Neural cell (in vitro differentiated cells): ENCODE results near the gene BRAF. TPM values are rescaled to one million over a fixed set of nuclear protein-coding genes. Genes with fewer than 3 reads are reported as not detected.

Experiments used
- H2AFZ ChIP-seq: fragments of 200-600, 300-800 bp; sonication (generic), shearing (Covaris generic); 2 replicates; pipeline ENCODE4 v1.6.0; 2014; ENCODE audit warnings: low read depth, mild to moderate bottlenecking, antibody characterized with exemption, low read length, moderate library complexity
- H3F3A ChIP-seq: fragments of 200-600 bp; shearing (Covaris generic); 2 replicates; pipeline ENCODE4 v1.6.1; 2016; ENCODE audit warnings: mild to moderate bottlenecking, moderate library complexity, mixed read lengths, antibody characterized with exemption, low read length; ENCODE audit not compliant: insufficient read depth, poor library complexity, severe bottlenecking
- H3K27ac ChIP-seq: fragments of 200-600, 300-800 bp; sonication (generic), shearing (Covaris generic); 2 replicates; pipeline ENCODE4 v1.5.1; 2014; ENCODE audit warnings: mild to moderate bottlenecking, low read length, moderate library complexity
- H3K27me3 ChIP-seq: fragments of 300-800, 200-600 bp; sonication (generic), shearing (Covaris generic); 2 replicates; pipeline ENCODE4 v1.6.0; 2014; ENCODE audit warnings: mild to moderate bottlenecking, low read depth, low read length, moderate library complexity; ENCODE audit not compliant: insufficient read depth
- H3K36me3 ChIP-seq: fragments of 300-800, 200-600 bp; sonication (generic), shearing (Covaris generic); 2 replicates; pipeline ENCODE4 v1.5.1; 2014; ENCODE audit warnings: mild to moderate bottlenecking, antibody characterized with exemption, low read length, moderate library complexity; ENCODE audit not compliant: insufficient read depth
- H3K4me2 ChIP-seq: fragments of 300-800, 200-600 bp; sonication (generic), shearing (Covaris generic); 2 replicates; pipeline ENCODE4 v1.6.0; 2014; ENCODE audit warnings: mild to moderate bottlenecking, low read length
- H3K4me3 ChIP-seq: fragments of 300-800, 200-600 bp; sonication (generic), shearing (Covaris generic); 2 replicates; pipeline ENCODE4 v1.5.1; 2014; ENCODE audit warnings: mild to moderate bottlenecking, low read length, moderate library complexity
- H3K79me2 ChIP-seq: fragments of 200-600 bp; shearing (Covaris generic); replicated peaks from 2 replicates; pipeline ENCODE4 v1.6.0; 2014; ENCODE audit warnings: mild to moderate bottlenecking, low read length, moderate library complexity; ENCODE audit not compliant: insufficient read depth
- H3K9ac ChIP-seq: fragments of 300-800, 200-600 bp; sonication (generic), shearing (Covaris generic); 2 replicates; pipeline ENCODE4 v1.6.1; 2016; ENCODE audit warnings: mild to moderate bottlenecking, low read length, mixed read lengths
- H3K9me2 ChIP-seq: fragments of 200-600 bp; shearing (Covaris generic); 2 replicates; pipeline ENCODE4 v1.6.1; 2016; ENCODE audit warnings: mild to moderate bottlenecking, low read length, mixed read lengths; ENCODE audit not compliant: insufficient read depth
- H3K9me3 ChIP-seq: fragments of 200-600, 300-800 bp; sonication (generic), shearing (Covaris generic); 2 replicates; pipeline ENCODE4 v1.6.1; 2016; ENCODE audit warnings: mild to moderate bottlenecking, mixed run types, low read length, moderate library complexity, mixed read lengths
- H4K20me1 ChIP-seq: fragments of 200-600 bp; shearing (Covaris generic); 2 replicates; pipeline ENCODE4 v1.6.1; 2016; ENCODE audit warnings: mild to moderate bottlenecking, mixed run types; ENCODE audit not compliant: insufficient read depth
- EP300 ChIP-seq: fragments of 450-650 bp; conservative IDR thresholded peaks from 2 replicates; pipeline ENCODE4 v1.6.1; 2014; ENCODE audit warnings: antibody characterized with exemption, mild to moderate bottlenecking, moderate library complexity; ENCODE audit not compliant: poor library complexity, severe bottlenecking
- EZH2 ChIP-seq: fragments of 200-600, 300-800 bp; shearing (Covaris generic), sonication (generic); IDR thresholded peaks from 2 replicates; pipeline ENCODE4 v1.6.1; 2014; ENCODE audit warnings: antibody characterized with exemption, low read length, borderline replicate concordance, mild to moderate bottlenecking; ENCODE audit not compliant: insufficient read depth, poor library complexity, severe bottlenecking
- MXI1 ChIP-seq: fragments of 450-650 bp; conservative IDR thresholded peaks from 2 replicates; pipeline ENCODE4 v1.6.1; 2014; ENCODE audit warnings: antibody characterized with exemption, mild to moderate bottlenecking; ENCODE audit not compliant: poor library complexity, severe bottlenecking
- POLR2AphosphoS5 ChIP-seq: IDR thresholded peaks from 2 replicates; pipeline ENCODE4 v1.6.1; 2012
- RAD21 ChIP-seq: fragments of 450-650 bp; conservative IDR thresholded peaks from 2 replicates; pipeline ENCODE4 v1.6.1; 2014; ENCODE audit warnings: antibody characterized with exemption, mild to moderate bottlenecking, moderate library complexity
- SMC3 ChIP-seq: fragments of 450-650 bp; conservative IDR thresholded peaks from 2 replicates; pipeline ENCODE4 v1.6.1; 2014; ENCODE audit warnings: antibody characterized with exemption, mild to moderate bottlenecking, moderate library complexity; ENCODE audit not compliant: poor library complexity
- TAF1 ChIP-seq: IDR thresholded peaks from 2 replicates; pipeline ENCODE4 v1.6.1; 2012; ENCODE audit warnings: low read depth
- polyA plus RNA-seq: library from polyadenylated mRNA; depleted of rRNA; stranded (reverse); fragments of >200 nt; gene quantifications from 2 replicates; pipeline ENCODE4 v1.2.3, GENCODE V29; 2014
- TF ChIP-seq, protein P1 (sequence below): fragments of 450-650 bp; IDR thresholded peaks from 2 replicates; pipeline ENCODE4 v1.5.1; 2014; ENCODE audit warnings: antibody characterized with exemption, mild to moderate bottlenecking, moderate library complexity; ENCODE audit not compliant: poor library complexity, severe bottlenecking
- TF ChIP-seq, protein P2 (sequence below): IDR thresholded peaks from 2 replicates; pipeline ENCODE4 v1.6.1; 2012; ENCODE audit warnings: borderline replicate concordance

The BRAF gene
- polyA plus RNA-seq, 1 donor from 2014 or later = 31.7 TPM

DNA sequence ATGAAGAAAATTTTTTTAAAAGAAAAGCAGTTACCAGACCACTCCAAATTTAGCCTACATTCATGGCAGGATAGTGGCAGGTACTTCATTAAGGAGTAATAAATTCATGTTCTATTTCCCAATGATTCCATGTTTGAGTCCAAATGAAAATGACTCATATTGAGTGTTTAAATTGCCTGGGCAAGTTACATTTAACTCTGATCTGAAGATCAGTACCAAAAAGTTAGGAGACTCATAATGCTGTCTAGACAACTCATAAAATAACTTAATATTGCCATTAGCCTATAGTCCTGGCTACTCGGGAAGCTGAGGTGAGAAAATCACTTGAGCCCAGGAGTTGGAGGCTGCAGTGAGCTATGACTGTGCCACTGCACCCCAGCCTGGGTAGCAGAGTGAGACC is 13.0 kb downstream of the BRAF start:
- TF ChIP-seq RAD21 (no peak), SMC3 (no peak), MXI1 (no peak), EZH2 (no peak), TAF1 (no peak), EP300 (no peak), POLR2AphosphoS5 (no peak)
- TF ChIP-seq, protein P1, sequence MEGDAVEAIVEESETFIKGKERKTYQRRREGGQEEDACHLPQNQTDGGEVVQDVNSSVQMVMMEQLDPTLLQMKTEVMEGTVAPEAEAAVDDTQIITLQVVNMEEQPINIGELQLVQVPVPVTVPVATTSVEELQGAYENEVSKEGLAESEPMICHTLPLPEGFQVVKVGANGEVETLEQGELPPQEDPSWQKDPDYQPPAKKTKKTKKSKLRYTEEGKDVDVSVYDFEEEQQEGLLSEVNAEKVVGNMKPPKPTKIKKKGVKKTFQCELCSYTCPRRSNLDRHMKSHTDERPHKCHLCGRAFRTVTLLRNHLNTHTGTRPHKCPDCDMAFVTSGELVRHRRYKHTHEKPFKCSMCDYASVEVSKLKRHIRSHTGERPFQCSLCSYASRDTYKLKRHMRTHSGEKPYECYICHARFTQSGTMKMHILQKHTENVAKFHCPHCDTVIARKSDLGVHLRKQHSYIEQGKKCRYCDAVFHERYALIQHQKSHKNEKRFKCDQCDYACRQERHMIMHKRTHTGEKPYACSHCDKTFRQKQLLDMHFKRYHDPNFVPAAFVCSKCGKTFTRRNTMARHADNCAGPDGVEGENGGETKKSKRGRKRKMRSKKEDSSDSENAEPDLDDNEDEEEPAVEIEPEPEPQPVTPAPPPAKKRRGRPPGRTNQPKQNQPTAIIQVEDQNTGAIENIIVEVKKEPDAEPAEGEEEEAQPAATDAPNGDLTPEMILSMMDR = no peak
- TF ChIP-seq, protein P2, sequence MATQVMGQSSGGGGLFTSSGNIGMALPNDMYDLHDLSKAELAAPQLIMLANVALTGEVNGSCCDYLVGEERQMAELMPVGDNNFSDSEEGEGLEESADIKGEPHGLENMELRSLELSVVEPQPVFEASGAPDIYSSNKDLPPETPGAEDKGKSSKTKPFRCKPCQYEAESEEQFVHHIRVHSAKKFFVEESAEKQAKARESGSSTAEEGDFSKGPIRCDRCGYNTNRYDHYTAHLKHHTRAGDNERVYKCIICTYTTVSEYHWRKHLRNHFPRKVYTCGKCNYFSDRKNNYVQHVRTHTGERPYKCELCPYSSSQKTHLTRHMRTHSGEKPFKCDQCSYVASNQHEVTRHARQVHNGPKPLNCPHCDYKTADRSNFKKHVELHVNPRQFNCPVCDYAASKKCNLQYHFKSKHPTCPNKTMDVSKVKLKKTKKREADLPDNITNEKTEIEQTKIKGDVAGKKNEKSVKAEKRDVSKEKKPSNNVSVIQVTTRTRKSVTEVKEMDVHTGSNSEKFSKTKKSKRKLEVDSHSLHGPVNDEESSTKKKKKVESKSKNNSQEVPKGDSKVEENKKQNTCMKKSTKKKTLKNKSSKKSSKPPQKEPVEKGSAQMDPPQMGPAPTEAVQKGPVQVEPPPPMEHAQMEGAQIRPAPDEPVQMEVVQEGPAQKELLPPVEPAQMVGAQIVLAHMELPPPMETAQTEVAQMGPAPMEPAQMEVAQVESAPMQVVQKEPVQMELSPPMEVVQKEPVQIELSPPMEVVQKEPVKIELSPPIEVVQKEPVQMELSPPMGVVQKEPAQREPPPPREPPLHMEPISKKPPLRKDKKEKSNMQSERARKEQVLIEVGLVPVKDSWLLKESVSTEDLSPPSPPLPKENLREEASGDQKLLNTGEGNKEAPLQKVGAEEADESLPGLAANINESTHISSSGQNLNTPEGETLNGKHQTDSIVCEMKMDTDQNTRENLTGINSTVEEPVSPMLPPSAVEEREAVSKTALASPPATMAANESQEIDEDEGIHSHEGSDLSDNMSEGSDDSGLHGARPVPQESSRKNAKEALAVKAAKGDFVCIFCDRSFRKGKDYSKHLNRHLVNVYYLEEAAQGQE = no peak
- no peaks in the 10 kb centered on the region for H4K20me1 ChIP-seq
- no peaks in the 10 kb centered on the region for H3F3A ChIP-seq
- H3K36me3 ChIP-seq = no peaks in the 10 kb centered on the region
- no peak overlapping the region for H3K4me3 ChIP-seq
- no peaks in the 10 kb centered on the region for H3K9me2 ChIP-seq
- H3K4me2 ChIP-seq = no peak overlapping the region
- no peaks in the 10 kb centered on the region for H3K27me3 ChIP-seq
- H3K9ac ChIP-seq = no peak overlapping the region
- H2AFZ ChIP-seq = no peak overlapping the region
- H3K79me2 ChIP-seq = peaks cover 82% of the 10 kb centered on the region
- H3K27ac ChIP-seq = no peak overlapping the region
- H3K9me3 ChIP-seq = no peaks in the 10 kb centered on the region

DNA sequence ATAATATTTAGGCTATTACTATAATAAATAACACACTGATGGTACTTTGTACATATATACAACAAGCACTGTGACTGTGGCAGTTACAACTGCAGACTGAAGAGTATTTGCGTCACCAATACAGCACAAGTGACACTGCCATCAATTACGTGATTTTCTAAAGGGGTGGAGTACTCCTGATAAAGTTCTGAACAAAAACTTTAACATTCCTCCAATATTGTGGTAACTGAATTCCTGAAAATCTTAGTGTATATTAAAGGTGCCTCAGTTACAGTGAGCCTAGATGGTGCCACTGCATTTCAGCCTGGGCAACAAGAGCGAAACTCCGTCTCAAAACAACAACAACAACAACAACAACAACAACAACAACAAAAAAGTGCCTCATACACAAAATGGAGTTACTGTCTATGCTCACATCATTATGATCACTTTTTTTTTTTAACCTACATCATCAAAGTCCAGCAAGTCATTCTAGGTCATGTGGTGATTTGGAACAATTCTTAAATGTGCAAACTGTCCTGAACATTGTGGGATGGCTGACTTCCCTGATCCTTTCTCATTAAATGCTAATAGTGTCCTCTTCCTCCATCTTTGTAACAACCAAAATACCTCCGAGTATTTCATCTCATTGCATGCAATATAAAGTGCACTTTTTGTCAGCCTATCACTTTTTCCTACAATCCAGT is 15.1 kb downstream of the BRAF start:
- Histone ChIP-seq H3K27me3 (no peaks in the 10 kb centered on the region), H4K20me1 (no peaks in the 10 kb centered on the region), H3K9me3 (no peaks in the 10 kb centered on the region), H3K36me3 (no peaks in the 10 kb centered on the region), H3K9ac (no peak overlapping the region), H3K9me2 (no peaks in the 10 kb centered on the region), H3K4me2 (no peak overlapping the region), H3K27ac (no peak overlapping the region), H3K79me2 (peaks cover 76% of the 10 kb centered on the region), H3F3A (no peaks in the 10 kb centered on the region), H2AFZ (no peak overlapping the region), H3K4me3 (no peak overlapping the region)
- TF ChIP-seq RAD21 = no peak
- no peak for TF ChIP-seq SMC3
- no peak for TF ChIP-seq EP300
- TF ChIP-seq, protein P1 = no peak
- TF ChIP-seq POLR2AphosphoS5 = no peak
- TF ChIP-seq, protein P2 = no peak
- TF ChIP-seq MXI1 = no peak
- no peak for TF ChIP-seq TAF1
- no peak for TF ChIP-seq EZH2
